Type B pancreatic cell (in vitro differentiated cells): ENCODE results near the gene FOXA3. TPM values are rescaled to one million over a fixed set of nuclear protein-coding genes. Genes with fewer than 3 reads are reported as not detected.

Experiments
- DNase-seq: peaks from one replicate; pipeline ENCODE4 v3.0.0; 2021; ENCODE audit warnings: mixed read lengths; ENCODE audit not compliant: unreplicated experiment; ENCODE audit errors: extremely low spot score
- H3K27ac Mint-ChIP-seq: 2 replicates; pipeline ENCODE4 v1.8.0; 2021; ENCODE audit warnings: mild to moderate bottlenecking, mixed read lengths
- H3K27me3 Mint-ChIP-seq: 2 replicates; pipeline ENCODE4 v1.8.0; 2021; ENCODE audit warnings: mixed read lengths
- H3K36me3 Mint-ChIP-seq: 2 replicates; pipeline ENCODE4 v1.8.0; 2021; ENCODE audit warnings: mixed read lengths
- H3K4me1 Mint-ChIP-seq: one replicate; pipeline ENCODE4 v1.8.0; 2021; ENCODE audit warnings: mixed read lengths; ENCODE audit not compliant: unreplicated experiment
- H3K4me3 Mint-ChIP-seq: 2 replicates; pipeline ENCODE4 v1.8.0; 2021; ENCODE audit warnings: mild to moderate bottlenecking, mixed read lengths
- H3K9me3 Mint-ChIP-seq: 2 replicates; pipeline ENCODE4 v1.8.0; 2021; ENCODE audit warnings: mixed read lengths
- total RNA-seq: library from RNA; stranded (reverse); gene quantifications from 2 replicates; pipeline ENCODE4 v1.2.1, GENCODE V29; 2021; ENCODE audit warnings: low replicate concordance
- TF ChIP-seq, protein P1 (sequence below): fragments of 200-600 bp; sonication (generic); conservative IDR thresholded peaks from 2 replicates; pipeline ENCODE4 v1.5.0; 2021; ENCODE audit warnings: antibody characterized with exemption, mild to moderate bottlenecking

FOXA3 gene
- total RNA-seq, 1 donor from 2014 or later: 3.3 TPM

DNA sequence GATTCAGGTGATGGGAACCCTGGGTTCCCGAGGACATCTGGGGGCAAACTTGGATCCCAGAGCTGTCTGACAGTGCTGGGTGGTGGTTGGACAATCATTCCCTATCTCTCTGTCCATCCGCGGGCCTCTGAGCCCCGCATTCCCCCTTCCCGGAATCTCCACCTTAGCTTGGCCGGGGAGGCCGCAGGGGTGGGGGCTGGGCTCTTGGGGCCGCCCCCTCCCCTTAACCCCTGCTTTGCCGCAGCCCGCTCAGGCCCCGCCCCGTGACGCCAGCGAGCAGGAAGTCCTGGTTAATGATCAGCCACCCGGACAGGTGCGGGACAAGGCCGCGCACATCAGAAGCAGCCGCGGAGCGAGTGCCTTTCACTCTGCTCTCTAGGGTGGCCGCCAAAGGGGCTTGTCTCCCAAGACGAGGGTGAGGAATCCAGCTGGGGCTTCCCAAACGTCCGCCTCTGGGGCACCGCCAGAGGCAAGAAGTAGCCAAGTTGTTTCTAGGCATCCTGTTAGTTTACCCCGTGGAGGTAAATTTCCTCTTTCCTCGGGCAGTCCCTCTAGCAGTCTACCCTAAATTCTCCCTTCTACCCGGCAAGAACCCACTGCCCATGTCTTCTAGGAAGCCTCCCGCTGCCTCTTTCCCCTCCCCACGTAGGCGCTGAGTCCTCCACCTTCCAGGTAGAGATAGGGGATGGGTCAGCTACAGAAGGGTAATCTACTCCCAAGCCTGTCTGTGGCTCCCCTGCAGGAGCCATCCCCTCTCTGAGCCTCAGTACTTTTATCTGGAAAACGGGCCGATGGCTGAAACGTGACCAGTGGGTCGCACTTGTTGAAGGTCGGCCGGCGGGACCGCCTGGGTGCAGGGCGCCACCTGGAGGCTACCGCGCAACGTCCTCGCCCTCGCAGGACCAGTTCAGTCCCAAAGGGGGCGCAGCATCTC lies 18.8 kb downstream of the FOXA3 start:
- Mint-ChIP-seq H3K4me3 (peak overlapping the region; percentile 94), H3K9me3 (no peaks in the 10 kb centered on the region), H3K4me1 (peaks cover 34% of the 10 kb centered on the region), H3K36me3 (peaks cover 5% of the 10 kb centered on the region), H3K27me3 (peaks cover 4% of the 10 kb centered on the region), H3K27ac (peak overlapping the region; percentile 98)
- DNase-seq: peak; percentile 92
- TF ChIP-seq, protein P1, sequence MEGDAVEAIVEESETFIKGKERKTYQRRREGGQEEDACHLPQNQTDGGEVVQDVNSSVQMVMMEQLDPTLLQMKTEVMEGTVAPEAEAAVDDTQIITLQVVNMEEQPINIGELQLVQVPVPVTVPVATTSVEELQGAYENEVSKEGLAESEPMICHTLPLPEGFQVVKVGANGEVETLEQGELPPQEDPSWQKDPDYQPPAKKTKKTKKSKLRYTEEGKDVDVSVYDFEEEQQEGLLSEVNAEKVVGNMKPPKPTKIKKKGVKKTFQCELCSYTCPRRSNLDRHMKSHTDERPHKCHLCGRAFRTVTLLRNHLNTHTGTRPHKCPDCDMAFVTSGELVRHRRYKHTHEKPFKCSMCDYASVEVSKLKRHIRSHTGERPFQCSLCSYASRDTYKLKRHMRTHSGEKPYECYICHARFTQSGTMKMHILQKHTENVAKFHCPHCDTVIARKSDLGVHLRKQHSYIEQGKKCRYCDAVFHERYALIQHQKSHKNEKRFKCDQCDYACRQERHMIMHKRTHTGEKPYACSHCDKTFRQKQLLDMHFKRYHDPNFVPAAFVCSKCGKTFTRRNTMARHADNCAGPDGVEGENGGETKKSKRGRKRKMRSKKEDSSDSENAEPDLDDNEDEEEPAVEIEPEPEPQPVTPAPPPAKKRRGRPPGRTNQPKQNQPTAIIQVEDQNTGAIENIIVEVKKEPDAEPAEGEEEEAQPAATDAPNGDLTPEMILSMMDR: peak; percentile 94

- H3K4me1 Mint-ChIP-seq: peaks cover 32% of the 10 kb centered on the region
- H3K27me3 Mint-ChIP-seq: peaks cover 2% of the 10 kb centered on the region
- TF ChIP-seq, protein P1: peak; percentile 29
- no peaks in the 10 kb centered on the region for H3K9me3 Mint-ChIP-seq
- H3K4me3 Mint-ChIP-seq: peak overlapping the region; percentile 94
- peak overlapping the region; percentile 98 for H3K27ac Mint-ChIP-seq
- peaks cover 5% of the 10 kb centered on the region for H3K36me3 Mint-ChIP-seq
- DNase-seq: no peak
These were observed 19.4 kb downstream of the FOXA3 start for GRCh38 chr19:45883586-45883880.

DNA sequence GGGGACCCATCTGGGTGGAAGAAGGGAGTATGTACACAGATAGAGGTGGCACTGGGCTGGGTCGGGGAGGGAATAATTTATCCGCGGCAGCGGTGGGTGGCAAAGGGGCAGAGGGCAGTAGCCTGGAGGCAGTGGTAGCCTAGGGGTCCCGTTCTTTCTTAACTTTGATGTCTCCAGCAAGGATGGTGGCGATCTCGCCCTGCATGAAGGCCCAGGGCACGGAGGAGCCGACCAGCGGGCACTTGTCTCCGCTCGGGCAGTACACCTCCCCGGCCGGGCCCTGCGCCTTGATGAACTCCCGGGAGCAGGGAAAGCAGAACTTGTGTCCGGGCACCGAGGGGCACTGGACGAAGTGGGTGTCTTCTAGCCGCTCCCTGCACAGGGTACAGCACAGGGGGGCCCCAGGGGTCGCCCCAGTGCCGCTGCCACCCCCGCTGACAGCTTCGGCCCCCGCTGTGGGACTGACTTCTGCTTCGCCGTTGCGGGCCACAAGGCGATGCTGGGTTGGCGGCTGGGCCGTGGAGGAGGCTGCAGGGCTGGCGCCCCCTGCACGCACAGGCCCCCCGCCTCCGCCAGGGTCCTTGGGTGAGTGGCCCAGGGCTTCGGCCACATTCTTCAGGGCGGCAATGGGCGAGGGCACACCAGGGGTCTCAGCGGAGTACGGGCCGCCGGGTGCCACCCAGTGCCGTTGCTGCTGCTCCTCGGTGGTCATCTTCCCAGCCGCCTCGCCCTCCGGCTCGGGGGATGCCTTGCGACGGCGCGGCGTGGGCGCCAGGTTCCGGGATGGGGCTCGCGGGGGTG lies 20.0 kb downstream of the FOXA3 start:
- TF ChIP-seq, protein P1: no peak
- no peaks in the 10 kb centered on the region for H3K9me3 Mint-ChIP-seq
- peaks cover 27% of the 10 kb centered on the region for H3K4me1 Mint-ChIP-seq
- peaks cover 5% of the 10 kb centered on the region for H3K36me3 Mint-ChIP-seq
- H3K27me3 Mint-ChIP-seq: no peaks in the 10 kb centered on the region
- H3K27ac Mint-ChIP-seq: peak overlapping the region; percentile 98
- H3K4me3 Mint-ChIP-seq: peak overlapping the region; percentile 94
- no peak for DNase-seq

DNA sequence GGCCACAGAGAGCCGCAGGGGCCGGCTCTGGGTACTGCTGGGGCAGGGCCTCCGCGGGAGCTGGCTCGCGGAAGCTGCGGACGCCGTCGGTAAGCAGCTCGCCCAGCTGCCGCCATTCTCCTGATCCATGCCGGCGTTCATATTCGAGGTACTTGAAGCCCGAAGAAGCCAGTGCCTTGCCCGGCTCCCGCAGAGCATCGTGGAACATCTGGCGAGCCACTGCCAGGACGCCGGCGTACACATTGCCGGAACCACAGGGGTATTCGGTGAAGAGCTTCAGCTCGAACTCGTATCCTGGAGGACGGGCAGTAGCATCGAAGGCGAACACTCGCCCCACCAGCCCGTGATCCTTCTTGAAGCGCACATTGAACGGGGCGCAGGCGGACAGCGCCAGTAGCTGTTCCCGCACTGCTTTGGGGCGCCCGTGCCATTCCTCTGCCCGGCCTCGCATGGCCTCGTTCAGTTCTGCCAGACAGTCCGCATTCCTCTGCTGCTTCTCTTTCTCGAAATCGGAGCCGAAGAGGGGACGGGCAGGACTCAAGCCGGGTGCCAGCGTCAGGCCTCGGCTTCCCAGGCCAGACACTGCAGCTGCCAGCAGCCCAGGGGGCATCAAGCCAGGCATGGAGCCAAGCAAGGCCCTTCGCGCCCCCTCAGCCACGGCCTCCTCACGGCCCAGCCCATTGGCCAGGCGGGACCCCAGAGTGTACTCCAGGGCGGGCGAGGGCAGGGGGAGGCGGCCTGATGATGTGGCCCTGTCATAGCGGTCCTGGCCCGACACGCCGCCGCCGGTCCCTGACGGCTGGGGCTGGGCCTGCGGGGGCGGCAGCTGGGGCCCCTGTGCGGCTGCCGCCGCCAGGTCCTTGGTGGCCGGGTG lies 20.8 kb downstream of the FOXA3 start:
- Mint-ChIP-seq H3K36me3 (peaks cover 5% of the 10 kb centered on the region), H3K4me1 (peaks cover 27% of the 10 kb centered on the region), H3K4me3 (peak overlapping the region; percentile 75), H3K27ac (no peak overlapping the region), H3K27me3 (no peaks in the 10 kb centered on the region), H3K9me3 (no peaks in the 10 kb centered on the region)
- TF ChIP-seq, protein P1: no peak
- DNase-seq: no peak
